Osteoblast (primary cell): ENCODE measurements around the gene PSMB5. TPM values are rescaled to one million over a fixed set of nuclear protein-coding genes. Genes with fewer than 3 reads are reported as not detected.

Experiments used
- DNase-seq: peaks from one replicate; pipeline ENCODE4 v3.0.0; 2011; ENCODE audit warnings: low spot score, mixed read lengths; ENCODE audit not compliant: insufficient read length; ENCODE audit errors: missing footprints
- H2AFZ ChIP-seq: 2 replicates; pipeline ENCODE4 v1.6.0; 2011; ENCODE audit warnings: mild to moderate bottlenecking, low read length
- H3K27ac ChIP-seq: 2 replicates; pipeline ENCODE4 v1.5.1; 2011; ENCODE audit warnings: mild to moderate bottlenecking, low read depth, low read length, moderate library complexity
- H3K27me3 ChIP-seq: 2 replicates; pipeline ENCODE4 v1.6.0; 2012; ENCODE audit warnings: mild to moderate bottlenecking, control low read depth, inconsistent platforms, low read length, moderate library complexity; ENCODE audit not compliant: insufficient read depth
- H3K36me3 ChIP-seq: 2 replicates; pipeline ENCODE4 v1.5.1; 2011; ENCODE audit warnings: mild to moderate bottlenecking, low read length, control low read depth, moderate library complexity; ENCODE audit not compliant: insufficient read depth
- H3K4me1 ChIP-seq: 2 replicates; pipeline ENCODE4 v1.5.1; 2011; ENCODE audit warnings: mild to moderate bottlenecking, low read length, control low read depth, moderate library complexity; ENCODE audit not compliant: insufficient read depth
- H3K4me2 ChIP-seq: 2 replicates; pipeline ENCODE4 v1.6.0; 2011; ENCODE audit warnings: mild to moderate bottlenecking, low read length; ENCODE audit not compliant: insufficient read depth
- H3K4me3 ChIP-seq: fragments of 200-600 bp; sonication (generic); 3 replicates; pipeline ENCODE4 v1.5.1; 2012; ENCODE audit warnings: mild to moderate bottlenecking, low read length, inconsistent platforms; ENCODE audit not compliant: insufficient read depth
- H3K79me2 ChIP-seq: 2 replicates; pipeline ENCODE4 v1.6.0; 2012; ENCODE audit warnings: mild to moderate bottlenecking, low read length, control low read depth, inconsistent platforms; ENCODE audit not compliant: insufficient read depth
- H3K9me3 ChIP-seq: 2 replicates; pipeline ENCODE4 v1.5.1; 2011; ENCODE audit warnings: low read depth, low read length, control low read depth
- H4K20me1 ChIP-seq: 2 replicates; pipeline ENCODE4 v1.6.0; 2012; ENCODE audit warnings: mild to moderate bottlenecking, low read length, control low read depth; ENCODE audit not compliant: insufficient read depth
- CTCF ChIP-seq: IDR thresholded peaks from 2 replicates; pipeline ENCODE4 v1.5.1; 2011; ENCODE audit warnings: mild to moderate bottlenecking, low read depth, low read length, moderate library complexity; ENCODE audit errors: extremely low read depth
- total RNA-seq: library from RNA; depleted of rRNA; stranded (reverse); fragments of >200 nt; gene quantifications from 2 replicates; pipeline ENCODE4 v1.2.3, GENCODE V29; 2012

Gene PSMB5
- total RNA-seq, 1 donor, result 162 TPM

- H3K4me2 ChIP-seq, result peak overlapping the region; percentile 79
- no peak for TF ChIP-seq CTCF
- peaks cover 35% of the 10 kb centered on the region for H3K36me3 ChIP-seq
- H3K27ac ChIP-seq, result peak overlapping the region; percentile 73
- H3K9me3 ChIP-seq, result no peaks in the 10 kb centered on the region
- H3K27me3 ChIP-seq, result no peaks in the 10 kb centered on the region
- peak overlapping the region; percentile 87 for H3K4me3 ChIP-seq
- H3K4me1 ChIP-seq, result peaks cover 58% of the 10 kb centered on the region
- peaks cover 15% of the 10 kb centered on the region for H4K20me1 ChIP-seq
- peaks cover 58% of the 10 kb centered on the region for H3K79me2 ChIP-seq
- H2AFZ ChIP-seq, result no peak overlapping the region
- DNase-seq, result peak; percentile 84
Measured at GRCh38 chr14:22978487-22978837, 56.2 kb downstream of the PSMB5 start.

- Histone ChIP-seq H3K27ac (peak overlapping the region; percentile 75), H2AFZ (no peak overlapping the region), H3K4me1 (peaks cover 54% of the 10 kb centered on the region), H3K36me3 (peaks cover 41% of the 10 kb centered on the region), H3K9me3 (no peaks in the 10 kb centered on the region), H3K27me3 (no peaks in the 10 kb centered on the region), H4K20me1 (peaks cover 19% of the 10 kb centered on the region), H3K4me3 (peak overlapping the region; percentile 87), H3K79me2 (peaks cover 59% of the 10 kb centered on the region), H3K4me2 (peak overlapping the region; percentile 79)
- no peak for TF ChIP-seq CTCF
- DNase-seq, result peak; percentile 93
Measured at GRCh38 chr14:22977684-22978486, 56.8 kb downstream of the PSMB5 start.

DNA sequence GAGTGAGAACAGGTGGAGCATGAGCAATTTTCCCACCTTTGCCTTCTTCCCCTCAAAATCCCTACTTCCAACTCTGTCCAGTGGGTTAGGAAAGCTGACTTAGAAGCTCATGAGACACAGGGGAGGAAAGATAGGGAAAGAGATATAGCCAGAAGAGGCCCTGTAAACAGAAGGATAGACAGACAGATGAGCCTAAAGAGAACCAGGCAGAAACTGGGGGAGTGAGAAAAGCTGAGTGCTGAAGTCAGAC lies 57.3 kb downstream of the PSMB5 start:
- no peak for TF ChIP-seq CTCF
- H3K4me1 ChIP-seq, result peaks cover 53% of the 10 kb centered on the region
- no peaks in the 10 kb centered on the region for H3K9me3 ChIP-seq
- H4K20me1 ChIP-seq, result peaks cover 20% of the 10 kb centered on the region
- peaks cover 53% of the 10 kb centered on the region for H3K79me2 ChIP-seq
- H3K36me3 ChIP-seq, result peaks cover 46% of the 10 kb centered on the region
- peak overlapping the region; percentile 75 for H3K27ac ChIP-seq
- H3K4me3 ChIP-seq, result peak overlapping the region; percentile 27
- H2AFZ ChIP-seq, result no peak overlapping the region
- no peaks in the 10 kb centered on the region for H3K27me3 ChIP-seq
- H3K4me2 ChIP-seq, result peak overlapping the region; percentile 63
- DNase-seq, result no peak

GRCh38 chr14:22976620-22977433 lies 57.9 kb downstream of the PSMB5 start:
- Histone ChIP-seq H3K4me3 (peak overlapping the region; percentile 27), H3K4me2 (peak overlapping the region; percentile 63), H3K79me2 (peaks cover 48% of the 10 kb centered on the region), H3K27me3 (no peaks in the 10 kb centered on the region), H2AFZ (no peak overlapping the region), H3K4me1 (peaks cover 53% of the 10 kb centered on the region), H3K9me3 (no peaks in the 10 kb centered on the region), H3K36me3 (peaks cover 51% of the 10 kb centered on the region), H3K27ac (peak overlapping the region; percentile 75), H4K20me1 (peaks cover 22% of the 10 kb centered on the region)
- no peak for DNase-seq
- TF ChIP-seq CTCF, result no peak
